Aorta (tissue), 5 donors: Measurements from ENCODE around the gene SLAMF7. TPM values are rescaled to one million over a fixed set of nuclear protein-coding genes. Genes with fewer than 3 reads are reported as not detected.
"Not testable (repeated sequence)": the region's sequence is repeated elsewhere in the genome, so short reads cannot be mapped to it uniquely, and the experiment has no call there.

Experiments used
- ATAC-seq: fragments of 200-7000 bp; cut with Tn5 transposase; one replicate; pipeline ENCODE4 v1.9.1; 2022; ENCODE audit warnings: moderate library complexity; ENCODE audit not compliant: low FRiP score
- DNase-seq, 2 donors: peaks; one replicate each; pipeline ENCODE4 v3.0.0-alpha.2; 2020
- H3K27ac ChIP-seq, 2 donors: one replicate each; pipeline ENCODE4 v1.5.1; 2013; ENCODE audit warnings: low read length in 2 of 2, mild to moderate bottlenecking in 2 of 2, moderate library complexity in 2 of 2, control low read depth in 1 of 2, inconsistent platforms in 1 of 2, low read depth in 1 of 2
- H3K27me3 ChIP-seq, 2 donors: one replicate each; pipeline ENCODE4 v1.6.1; 2013; ENCODE audit warnings: control low read depth in 1 of 2, low read length in 1 of 2, mild to moderate bottlenecking in 1 of 2, moderate library complexity in 1 of 2; ENCODE audit not compliant: insufficient read depth in 2 of 2, control insufficient read depth in 1 of 2
- H3K36me3 ChIP-seq, 2 donors: one replicate each; pipeline ENCODE4 v1.6.1; 2013; ENCODE audit warnings: control low read depth in 1 of 2, low read length in 1 of 2, mild to moderate bottlenecking in 1 of 2; ENCODE audit not compliant: insufficient read depth in 2 of 2, control insufficient read depth in 1 of 2
- H3K4me1 ChIP-seq, 2 donors: one replicate each; pipeline ENCODE4 v1.6.1; 2013; ENCODE audit warnings: low read length in 2 of 2, control low read depth in 1 of 2, mild to moderate bottlenecking in 1 of 2, moderate library complexity in 1 of 2; ENCODE audit not compliant: insufficient read depth in 2 of 2, control insufficient read depth in 1 of 2
- H3K4me3 ChIP-seq, 2 donors: one replicate each; pipeline ENCODE4 v1.5.1; 2013; ENCODE audit warnings: low read length in 2 of 2, control low read depth in 1 of 2, mild to moderate bottlenecking in 1 of 2
- H3K9me3 ChIP-seq: one replicate; pipeline ENCODE4 v1.6.1; 2013; ENCODE audit warnings: mild to moderate bottlenecking, low read length; ENCODE audit not compliant: control insufficient read depth
- WGBS, 2 donors: extraction: QIAGEN DNeasy Blood & Tissue Kit; methylation state at CpG; one replicate each; pipeline ENCODE4 v1.1.7; 2013; 5-methylcytosine and 5-hydroxymethylcytosine counted together
- intact Hi-C, 2 donors: fragments of 100-400 bp; cut with DNase I; formaldehyde crosslinking; loops; one replicate each; pipeline versions ENCODE4 v1.14.2 to v1.15.0; 2022
- polyA plus RNA-seq, 2 donors: library from polyadenylated mRNA; stranded (reverse); fragments of 200-250 nt; gene quantifications; one replicate each; pipeline ENCODE4 v1.2.3, GENCODE V29; 2013
- total RNA-seq, 2 donors: library from RNA; stranded (reverse); fragmentation: NEBNext Ultra II Directional; extraction: Animal tissue kit (Norgen Biotek cat#: 25700); gene quantifications; one replicate each; pipeline ENCODE4 v1.2.1, GENCODE V29; 2021
- donor health status: healthy with polysubstance abuse.
- donor health status: Bipolar disorder and iron deficiency.
- donor health status: DM: no; HTN: no; CAD: no.
- donor health status: DM: no; HTN: no; CAD: no.
- donor health status: DM: yes; HTN: yes; CAD: no.

SLAMF7 gene
- total and polyA plus RNA-seq, 4 donors: 2.5 to 8.9 (median 2.9) TPM; not detected in 1

- WGBS, 2 donors: 77 to 86% methylated on average over 4 of the region's 4 CpGs
- Histone ChIP-seq H3K9me3 (no peaks in the 10 kb centered on the region), H3K4me3 (no peak overlapping the region), H3K27me3 (peaks cover 0 to 2% of the 10 kb centered on the region in 2 donors), H3K36me3 (no peaks in the 10 kb centered on the region), H3K27ac (no peak overlapping the region), H3K4me1 (no peaks in the 10 kb centered on the region)
- DNase-seq (no peak), ATAC-seq (no peak)
- intact Hi-C loops: no loop called here
Measured at GRCh38 chr1:160708118-160708517, 30.9 kb upstream of the SLAMF7 start.

GRCh38 chr1:160708801-160709200 is 30.2 kb upstream of the SLAMF7 start:
- no peak for ATAC-seq

DNA sequence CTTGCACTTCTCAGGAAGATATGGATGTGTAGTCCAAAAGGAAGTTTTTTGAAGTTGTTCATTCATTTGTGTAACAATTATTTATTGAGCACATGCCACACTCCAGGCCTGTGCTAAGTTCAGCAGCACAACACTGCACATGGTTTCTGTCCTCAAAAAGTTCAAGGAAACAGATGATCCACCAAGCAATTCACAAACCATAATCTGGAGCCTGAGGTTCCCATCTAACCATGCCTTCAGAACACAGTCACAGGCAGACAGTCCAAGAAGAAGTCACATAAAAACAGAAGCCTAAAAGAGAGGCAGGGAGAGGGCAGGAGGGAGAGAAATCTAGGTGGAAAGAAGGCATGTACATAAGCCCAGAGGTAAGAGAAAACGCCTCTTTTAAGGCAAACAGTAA is 29.3 kb upstream of the SLAMF7 start:
- Histone ChIP-seq H3K9me3 (no peaks in the 10 kb centered on the region), H3K4me1 (no peaks in the 10 kb centered on the region), H3K36me3 (no peaks in the 10 kb centered on the region), H3K27me3 (peaks cover 0 to 2% of the 10 kb centered on the region in 2 donors), H3K4me3 (no peak overlapping the region), H3K27ac (no peak overlapping the region)
- ATAC-seq (no peak), DNase-seq (no peak)
- 81 to 95% methylated on average over 1 of the region's 1 CpG for WGBS, 2 donors
- intact Hi-C loops: no loop called here

More at GRCh38 chr1:160708801-160709200, 30.2 kb upstream of the SLAMF7 start:
- no peak for DNase-seq
- Histone ChIP-seq H3K36me3 (no peaks in the 10 kb centered on the region), H3K4me3 (no peak overlapping the region), H3K4me1 (no peaks in the 10 kb centered on the region), H3K27me3 (peaks cover 0 to 2% of the 10 kb centered on the region in 2 donors), H3K9me3 (no peaks in the 10 kb centered on the region), H3K27ac (no peak overlapping the region)
- intact Hi-C loops: no loop called here
- 69 to 81% methylated on average over 4 of the region's 4 CpGs for WGBS, 2 donors

GRCh38 chr1:160710517-160711252 is 28.4 kb upstream of the SLAMF7 start:
- 76 to 81% methylated on average over 4 of the region's 4 CpGs for WGBS, 2 donors
- no peaks in the 10 kb centered on the region for H3K36me3 ChIP-seq
- H3K4me1 ChIP-seq: no peaks in the 10 kb centered on the region
- no peak overlapping the region for H3K27ac ChIP-seq
- H3K4me3 ChIP-seq: no peak overlapping the region
- peaks cover 0 to 2% of the 10 kb centered on the region in 2 donors for H3K27me3 ChIP-seq
- no peak for ATAC-seq
- no peak for DNase-seq
- no peaks in the 10 kb centered on the region for H3K9me3 ChIP-seq
- intact Hi-C loops: no loop called here

GRCh38 chr1:160711276-160711601 is 27.8 kb upstream of the SLAMF7 start:
- Histone ChIP-seq H3K4me1 (no peaks in the 10 kb centered on the region), H3K27me3 (peaks cover 0 to 2% of the 10 kb centered on the region in 2 donors), H3K27ac (no peak overlapping the region), H3K9me3 (no peaks in the 10 kb centered on the region), H3K4me3 (no peak overlapping the region), H3K36me3 (no peaks in the 10 kb centered on the region)
- 58 to 69% methylated on average over 2 of the region's 2 CpGs for WGBS, 2 donors
- intact Hi-C loops: no loop called here
- ATAC-seq (no peak), DNase-seq (no peak)

- WGBS, 2 donors: 47 to 51% methylated on average over 9 of the region's 9 CpGs
- Histone ChIP-seq H3K27ac (no peak within 1 kb of the TSS), H3K36me3 (no peaks in the 10 kb centered on the region), H3K4me1 (no peaks in the 10 kb centered on the region), H3K4me3 (no peak within 1 kb of the TSS), H3K27me3 (peaks cover 0 to 2% of the 10 kb centered on the region in 2 donors), H3K9me3 (no peaks in the 10 kb centered on the region)
- no peak for DNase-seq
- no peak for ATAC-seq
- intact Hi-C loops: no loop called here
Measured at GRCh38 chr1:160711602-160712311, 27.3 kb upstream of the SLAMF7 start, which contains the start of gene CD48. TSS of gene CD48 (minus strand) at chr1:160711822. CDS start at chr1:160711763, 59 bp downstream.

GRCh38 chr1:160712525-160713080 is 26.4 kb upstream of the SLAMF7 start:
- H3K36me3 ChIP-seq, H3K4me1 ChIP-seq, H3K4me3 ChIP-seq, intact Hi-C loops, H3K9me3 ChIP-seq, H3K27ac ChIP-seq, DNase-seq, H3K27me3 ChIP-seq: not testable (repeated sequence)
- ATAC-seq: peak; percentile 49
- 71 to 79% methylated on average over 5 of the region's 5 CpGs for WGBS, 2 donors

DNA sequence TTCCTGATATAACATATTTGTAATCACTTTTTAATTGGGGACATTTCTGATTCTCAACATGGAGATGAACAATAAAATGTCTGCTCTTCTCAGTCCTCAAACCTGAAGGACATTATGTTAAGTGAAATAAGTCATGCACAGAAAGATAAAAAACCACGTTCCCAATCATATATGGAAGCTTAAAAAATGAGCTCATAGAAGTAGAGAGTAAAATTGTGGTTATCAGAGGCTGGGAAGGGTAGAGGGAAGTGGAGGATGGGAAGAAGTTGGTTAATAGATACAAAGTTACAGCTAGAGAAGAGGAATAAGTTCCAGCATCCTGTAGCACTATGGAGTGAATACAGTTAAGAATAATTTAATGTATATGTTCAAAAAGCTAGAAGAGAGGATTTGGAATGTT is 25.9 kb upstream of the SLAMF7 start:
- Histone ChIP-seq H3K4me1 (no peaks in the 10 kb centered on the region), H3K4me3 (no peak overlapping the region), H3K36me3 (no peaks in the 10 kb centered on the region), H3K9me3 (no peaks in the 10 kb centered on the region), H3K27ac (no peak overlapping the region), H3K27me3 (no peaks in the 10 kb centered on the region)
- intact Hi-C loops: no loop called here
- 43 to 57% methylated on average over 1 of the region's 1 CpG for WGBS, 2 donors
- DNase-seq (no peak), ATAC-seq (no peak)
